HG03064 (cell line): ENCODE data around the gene PIK3CD.
"Not testable (repeated sequence)": the region's sequence is repeated elsewhere in the genome, so short reads cannot be mapped to it uniquely, and the experiment has no call there.

Experiments used
- ATAC-seq: cut with Tn5 transposase; IDR thresholded peaks from one replicate; pipeline ENCODE4 v1.9.1; 2021; ENCODE audit warnings: low read depth; ENCODE audit not compliant: unreplicated experiment

The PIK3CD gene

DNA sequence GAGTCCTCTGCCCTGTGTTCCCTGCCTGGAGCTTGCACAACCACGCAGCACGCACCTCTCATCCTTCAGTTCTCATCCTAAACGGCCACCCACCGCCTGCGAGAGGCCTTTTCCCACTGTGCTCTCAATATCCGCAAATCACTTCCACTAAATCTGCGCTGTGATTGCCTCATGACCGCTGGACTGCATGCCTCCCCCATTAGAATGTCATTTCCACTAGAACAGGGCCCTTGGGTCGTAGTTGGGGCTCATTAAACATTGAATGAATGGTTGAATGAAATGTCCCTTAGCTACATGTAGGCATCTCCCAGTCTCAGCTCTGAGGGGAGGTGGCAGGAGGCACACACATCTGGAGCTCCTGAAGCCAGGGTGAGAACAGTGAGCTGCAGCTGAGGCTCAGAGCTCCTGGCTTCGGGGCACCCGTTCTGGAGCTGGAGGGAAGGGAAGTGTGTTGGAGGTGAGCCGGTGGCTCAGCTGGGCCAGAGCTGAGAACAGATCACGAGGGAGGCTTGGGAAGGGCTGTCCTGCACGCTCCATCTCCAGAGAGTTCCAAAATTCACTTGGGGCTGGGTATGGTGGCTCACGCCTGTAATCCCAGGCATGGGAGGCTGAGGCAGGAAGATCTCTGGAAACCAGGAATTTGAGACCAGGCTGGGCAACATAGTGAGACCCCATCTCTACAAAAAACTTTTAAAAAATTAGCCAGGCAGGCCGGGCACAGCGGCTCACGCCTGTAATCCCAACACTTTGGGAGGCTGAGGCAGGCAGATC is 32.4 kb upstream of the PIK3CD start:
- ATAC-seq = no peak

DNA sequence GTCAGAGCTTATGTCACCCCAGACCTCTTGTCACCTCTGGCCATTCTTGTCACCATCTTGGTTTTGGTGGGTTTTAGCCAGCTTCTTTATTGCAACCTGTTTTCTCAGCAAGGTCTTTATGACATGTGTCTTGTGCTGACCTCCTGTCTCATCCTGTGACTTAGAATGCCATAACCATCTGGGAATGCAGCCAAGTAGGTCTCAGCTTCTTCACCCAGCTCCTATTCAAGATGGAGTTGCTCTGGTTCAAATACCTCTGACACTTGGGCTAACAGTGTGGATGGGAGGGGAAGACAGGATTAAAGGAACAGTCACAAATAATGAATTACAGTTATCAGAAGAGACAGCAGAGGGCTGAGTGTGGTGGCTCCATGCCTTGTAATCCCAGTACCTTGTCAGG is 30.5 kb upstream of the PIK3CD start:
- no peak for ATAC-seq

DNA sequence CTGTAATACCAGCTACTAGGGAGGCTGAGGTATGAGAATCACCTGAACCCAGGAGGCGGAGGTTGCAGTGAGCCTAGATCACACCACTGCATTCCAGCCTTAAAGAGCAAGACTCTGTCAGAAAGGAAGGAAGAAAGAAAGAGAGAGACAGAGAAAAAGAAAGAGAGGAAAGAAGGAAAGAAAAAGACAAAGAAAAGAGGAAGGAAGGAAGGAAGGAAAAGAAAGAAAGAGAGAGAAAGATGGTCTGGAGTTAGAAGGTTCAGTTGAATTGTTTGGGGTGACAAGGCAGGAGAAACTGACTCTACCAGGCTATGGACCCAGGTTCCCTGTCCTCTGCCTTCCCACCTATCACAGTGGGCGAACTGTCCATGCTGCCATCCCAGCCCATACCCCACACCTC is 27.4 kb upstream of the PIK3CD start:
- ATAC-seq = no peak

DNA sequence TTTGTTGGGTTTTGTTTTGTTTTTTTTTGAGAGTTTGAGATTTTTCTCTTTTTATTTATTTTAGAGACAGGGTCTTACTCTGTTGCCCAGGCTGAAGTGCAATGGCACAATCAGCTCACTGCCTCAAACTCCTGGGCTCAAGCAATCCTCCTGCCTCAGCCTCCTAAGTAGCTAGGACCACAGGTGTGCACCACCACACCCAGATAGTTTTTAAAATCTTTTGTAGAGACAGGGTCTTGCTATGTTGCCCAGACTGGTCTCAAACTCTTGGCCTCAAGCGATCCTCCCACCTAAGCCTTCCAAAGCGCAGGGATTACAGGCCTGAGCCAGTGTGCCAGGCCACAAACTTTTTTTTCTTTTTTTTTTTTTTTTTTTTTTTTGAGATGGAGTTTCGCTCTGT is 26.5 kb upstream of the PIK3CD start:
- not testable (repeated sequence) for ATAC-seq

DNA sequence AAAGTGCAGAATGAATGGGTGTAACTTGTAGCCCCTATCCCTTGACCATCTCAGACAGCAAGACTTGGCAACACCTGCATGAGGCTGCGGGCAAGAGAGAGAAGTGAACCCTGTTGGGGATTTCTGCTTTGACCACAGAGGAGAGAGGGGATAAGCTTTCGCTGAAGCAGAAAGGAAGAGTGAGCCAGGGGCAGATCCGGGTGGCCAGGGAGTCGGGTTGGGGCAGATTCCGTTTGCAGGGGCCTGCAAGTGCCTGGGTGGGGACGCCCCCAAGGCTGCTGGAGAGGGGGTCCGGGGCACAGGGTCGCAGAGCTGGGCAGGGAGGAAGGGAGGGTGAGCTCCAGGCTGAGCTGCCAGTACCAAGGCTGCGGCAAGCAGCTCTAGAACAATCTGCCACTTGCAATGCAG is 25.3 kb upstream of the PIK3CD start:
- ATAC-seq = no peak

DNA sequence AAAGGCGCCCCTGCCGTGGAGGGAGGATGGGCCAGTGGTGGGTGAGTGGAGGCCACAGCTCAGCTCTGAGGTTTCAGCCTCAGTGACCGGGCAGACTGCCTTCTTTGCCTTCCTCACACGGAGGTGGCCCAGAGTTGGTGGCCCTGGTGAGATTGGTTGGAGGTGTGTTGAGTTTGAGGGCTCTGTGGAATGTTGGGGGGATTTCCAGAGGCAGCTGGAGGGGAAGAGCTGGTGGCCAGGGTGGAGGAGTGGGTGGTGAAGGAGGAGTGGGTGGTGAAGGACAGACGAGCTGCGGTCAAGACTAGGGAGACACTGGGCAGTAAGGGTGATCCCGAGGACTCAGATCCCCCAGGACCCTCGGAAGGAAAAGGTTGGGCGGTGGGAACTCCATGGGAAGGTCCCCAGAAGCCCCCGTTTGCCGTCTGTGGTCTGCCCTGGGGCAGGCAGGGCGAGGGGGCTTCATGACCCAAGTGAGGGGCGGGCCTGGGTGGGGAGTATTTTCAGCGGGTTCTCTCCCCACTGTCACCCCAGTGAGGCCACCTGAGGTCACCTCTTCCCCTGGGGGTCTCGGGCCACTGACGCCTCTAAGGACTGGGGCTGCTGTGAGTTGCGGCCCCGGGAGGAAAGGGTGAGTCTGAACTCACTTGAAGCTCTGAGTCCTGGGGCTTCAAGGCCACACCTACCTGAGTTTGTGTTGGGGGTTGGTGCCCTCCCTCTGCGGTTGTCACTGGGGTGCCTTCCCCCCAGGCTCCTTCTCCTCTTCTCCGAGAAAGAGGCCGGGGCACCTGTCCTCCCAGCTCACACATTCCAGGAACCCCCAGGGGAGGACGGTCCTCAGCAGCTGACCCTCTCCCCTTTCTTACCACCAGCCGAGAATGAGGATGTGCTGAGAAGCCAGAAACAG is 22.7 kb upstream of the PIK3CD start:
- ATAC-seq = no peak

DNA sequence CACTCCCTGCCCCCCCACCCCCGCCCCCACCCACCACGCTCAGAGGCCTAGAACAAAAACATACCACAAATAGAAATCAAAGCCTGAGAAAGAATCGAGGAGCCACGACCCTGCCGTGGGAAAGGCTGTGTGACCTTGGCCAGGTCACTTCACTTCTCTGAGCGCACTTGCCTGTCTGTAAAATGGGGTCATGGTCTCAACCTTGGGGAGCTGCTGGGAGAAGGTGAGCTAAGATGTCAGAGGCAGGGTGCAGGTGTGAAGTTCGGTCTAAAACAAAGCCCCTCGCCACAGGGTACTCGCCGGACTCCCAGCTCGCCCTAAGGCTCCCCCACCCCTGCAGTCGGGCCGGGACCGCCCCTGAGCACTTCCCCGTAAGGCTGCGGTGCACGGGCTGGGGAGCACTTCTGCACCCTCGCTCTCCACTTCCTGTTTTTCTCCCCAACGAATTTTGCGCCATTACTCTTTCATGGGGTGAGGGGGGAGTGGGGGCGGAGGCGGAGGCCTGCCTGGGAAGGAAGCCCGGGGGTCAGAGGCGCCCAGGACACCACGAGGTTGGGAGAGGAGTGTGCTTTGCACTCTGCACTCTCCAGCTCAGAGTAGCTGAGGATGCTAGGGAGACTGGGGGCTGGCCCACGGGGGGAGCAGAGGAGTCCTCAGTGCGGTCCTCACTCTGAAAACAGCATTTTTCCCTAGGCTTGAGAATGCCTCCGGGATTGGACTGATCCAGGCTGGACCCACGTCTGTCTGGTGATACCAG is 21.9 kb upstream of the PIK3CD start:
- no peak for ATAC-seq

DNA sequence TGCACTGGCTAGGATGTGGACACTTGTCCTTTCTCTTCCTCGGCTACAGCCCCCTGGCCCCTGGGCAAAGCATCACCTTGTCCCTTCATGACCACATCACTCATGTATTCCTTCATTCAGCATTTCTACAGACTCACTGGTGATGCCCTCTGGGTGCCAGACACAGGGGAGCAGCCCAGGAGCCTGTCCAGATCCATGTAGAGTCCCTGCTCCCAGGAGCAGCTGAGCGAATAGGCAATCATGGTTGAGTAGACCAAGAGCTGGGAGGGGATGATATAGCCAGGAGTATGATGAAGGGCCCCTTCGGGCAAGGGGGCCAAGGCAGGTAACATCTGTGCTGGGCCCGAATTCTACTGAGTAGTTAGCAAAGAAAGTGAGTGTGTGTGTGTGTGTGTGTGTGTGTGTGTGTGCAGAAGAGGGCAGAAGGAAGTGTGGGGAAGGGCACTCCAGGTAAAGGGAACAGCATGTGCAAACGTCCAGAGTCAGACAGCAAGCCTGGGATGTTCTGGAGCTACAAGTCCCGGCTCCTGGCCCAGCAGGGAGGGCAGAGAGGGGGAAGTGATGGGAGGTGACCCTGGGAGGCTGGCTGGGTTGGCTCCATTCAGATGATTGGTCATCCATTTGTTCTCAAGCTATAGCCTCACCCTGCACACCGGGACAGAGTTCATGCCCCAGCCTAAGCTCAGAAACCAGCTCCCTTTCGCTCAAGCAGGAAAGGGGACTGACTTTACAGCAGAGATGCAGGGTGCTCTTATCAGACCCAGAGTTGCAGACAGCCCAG is 21.0 kb upstream of the PIK3CD start:
- no peak for ATAC-seq

DNA sequence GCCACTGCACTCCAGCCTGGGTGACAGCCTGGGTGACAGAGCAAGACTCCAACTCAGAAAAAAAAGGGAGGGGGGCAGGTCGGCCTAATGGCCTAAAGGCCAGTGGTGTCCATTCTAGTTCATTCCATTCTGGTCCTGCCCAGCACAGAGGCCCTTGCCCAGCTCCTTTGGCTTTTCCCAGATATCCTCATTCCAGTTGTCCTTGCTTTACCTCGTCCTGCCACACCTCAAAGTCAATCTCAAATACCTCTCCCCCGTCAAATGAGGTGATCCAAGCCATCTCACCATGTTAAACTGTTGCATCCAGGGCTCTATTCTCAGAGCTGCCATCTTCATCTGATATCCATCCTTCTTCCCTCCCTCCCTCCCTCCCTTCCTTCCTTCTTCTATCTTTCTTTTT is 19.9 kb upstream of the PIK3CD start:
- ATAC-seq = no peak

DNA sequence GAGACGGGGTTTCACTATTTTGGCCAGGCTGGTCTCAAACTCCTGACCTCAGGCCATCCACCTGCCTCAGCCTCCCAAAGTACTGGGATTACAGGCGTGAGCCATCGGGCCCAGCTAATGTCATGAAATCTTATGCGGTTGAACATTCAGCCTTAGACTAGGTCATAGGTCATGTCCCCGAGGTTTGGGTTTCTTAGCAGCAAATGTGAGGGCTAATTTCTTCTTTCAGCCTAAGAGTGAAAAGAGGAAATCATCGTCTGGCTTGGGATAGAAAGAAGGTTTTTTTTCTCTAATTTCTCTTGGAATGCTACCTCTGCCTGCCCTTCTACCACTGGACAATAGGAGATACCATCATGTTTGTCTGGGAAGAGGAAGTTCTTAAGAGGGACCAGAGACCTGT is 18.0 kb upstream of the PIK3CD start:
- no peak for ATAC-seq

DNA sequence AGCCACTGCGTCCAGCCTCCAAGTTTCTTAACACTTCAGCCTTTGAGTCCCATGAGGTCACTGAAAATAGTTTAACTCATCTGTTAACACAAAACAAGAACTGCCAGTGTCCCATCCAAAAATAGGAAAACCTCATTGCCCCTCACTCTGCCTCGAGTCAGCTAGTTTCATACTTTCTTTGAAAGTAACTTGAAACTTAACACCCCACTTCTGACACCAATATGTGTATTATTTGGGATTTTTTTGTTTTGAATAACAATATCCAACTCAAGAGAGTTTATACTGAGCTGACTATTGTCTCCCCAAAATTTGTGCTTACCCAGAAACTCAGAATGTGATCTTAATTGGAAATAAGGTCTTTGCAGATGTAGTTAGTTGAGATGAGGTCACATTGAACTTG is 16.9 kb upstream of the PIK3CD start:
- ATAC-seq = no peak

DNA sequence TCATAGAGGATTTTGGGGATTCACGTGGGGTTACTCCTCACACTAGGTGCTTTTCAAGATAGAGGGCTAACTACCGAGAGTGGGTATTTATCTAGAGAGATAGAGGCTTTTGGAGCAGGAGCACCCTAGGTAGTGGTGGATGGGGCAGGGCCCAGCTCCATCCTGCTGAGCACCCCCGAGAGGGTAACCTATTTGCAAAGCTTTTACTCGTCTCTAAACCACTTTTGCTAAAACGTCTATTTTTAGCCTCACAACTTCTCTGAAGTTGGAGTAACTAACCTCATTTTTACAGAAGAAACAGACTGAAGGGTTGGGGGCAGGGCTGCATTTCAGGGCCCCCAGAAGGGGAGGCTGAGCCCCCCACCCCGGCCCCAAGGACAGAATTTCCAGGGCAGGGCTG is 12.3 kb upstream of the PIK3CD start:
- no peak for ATAC-seq

DNA sequence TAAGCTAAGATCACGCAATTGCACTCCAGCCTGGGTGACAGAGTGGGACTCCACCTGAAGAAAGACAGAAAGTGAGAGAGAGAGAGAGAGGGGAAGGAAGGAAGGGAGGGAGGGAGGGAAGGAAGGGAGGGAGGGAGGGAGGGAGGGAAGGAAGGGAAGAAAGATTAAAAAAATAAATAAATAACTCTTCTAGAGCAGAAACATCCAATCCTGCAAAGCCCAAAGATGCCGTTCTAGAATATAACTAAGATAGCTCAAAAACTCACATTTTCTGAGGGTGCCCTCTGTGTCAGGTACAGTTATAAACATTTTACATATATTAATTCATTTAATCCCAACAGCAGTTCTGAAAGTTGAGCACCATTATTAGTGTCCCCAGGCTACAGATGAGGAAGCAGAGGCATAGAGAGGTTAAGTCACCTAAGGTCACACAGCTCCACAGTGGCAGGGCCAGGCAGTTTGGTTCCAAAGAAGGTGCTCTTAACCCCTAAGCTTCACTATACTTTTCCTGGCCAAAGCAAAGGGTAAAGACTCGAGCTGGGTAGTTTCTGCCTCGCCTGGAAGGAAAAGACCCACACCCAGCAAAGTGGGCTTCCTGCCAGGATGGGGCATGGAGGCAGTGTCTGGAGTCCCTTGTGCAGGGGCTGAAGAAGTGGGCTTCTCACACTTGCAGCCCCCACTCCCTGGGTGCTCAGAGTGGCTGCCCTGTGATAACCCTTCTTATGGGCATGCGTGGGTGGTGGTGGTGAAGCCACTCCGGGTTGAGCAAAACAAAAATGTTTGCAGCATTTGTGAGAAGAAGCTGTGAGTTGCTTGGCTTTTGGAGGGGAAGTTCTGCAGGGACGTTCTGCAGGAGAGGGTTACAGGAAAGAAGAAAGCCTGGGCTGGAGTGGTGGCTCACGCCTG is 7.9 kb upstream of the PIK3CD start:
- no peak for ATAC-seq

DNA sequence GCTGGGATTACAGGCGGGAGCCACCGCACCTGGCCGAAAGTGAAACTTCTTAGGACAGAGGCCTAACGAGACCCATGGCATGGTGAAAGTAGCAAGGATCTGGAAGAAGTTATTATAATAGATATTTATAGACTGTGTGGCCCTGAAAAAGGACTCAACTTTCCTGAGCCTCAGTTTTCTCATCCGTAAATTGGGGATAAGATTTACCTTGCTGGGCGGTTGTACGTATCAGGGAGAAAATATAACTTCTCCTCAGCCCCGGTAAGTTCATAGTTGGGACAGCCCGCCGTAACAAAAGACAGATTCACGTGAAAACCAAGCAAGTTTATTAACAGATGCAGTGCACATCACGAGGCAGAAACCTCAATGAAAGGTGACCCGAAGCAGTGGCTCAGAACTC is 5.5 kb upstream of the PIK3CD start:
- no peak for ATAC-seq

DNA sequence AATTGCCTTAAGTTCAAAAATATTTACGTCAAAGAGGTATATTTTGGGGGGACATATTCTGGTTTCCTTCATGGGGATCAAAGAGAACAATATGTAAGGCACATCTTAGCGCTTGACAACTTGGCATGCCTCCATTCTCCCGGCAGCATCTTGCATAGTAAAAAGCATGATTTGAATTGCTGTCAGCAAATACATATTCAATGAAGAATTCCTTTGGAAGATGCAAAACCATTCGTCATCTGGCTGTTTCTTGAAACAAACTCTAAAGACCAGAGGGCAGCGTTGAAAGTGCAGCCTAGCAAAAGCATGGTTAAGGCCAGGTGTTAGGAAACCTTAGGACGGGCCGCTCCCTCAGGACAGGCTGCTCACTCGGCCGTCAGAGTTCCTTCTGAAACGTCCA is 3.4 kb upstream of the PIK3CD start:
- ATAC-seq = no peak

DNA sequence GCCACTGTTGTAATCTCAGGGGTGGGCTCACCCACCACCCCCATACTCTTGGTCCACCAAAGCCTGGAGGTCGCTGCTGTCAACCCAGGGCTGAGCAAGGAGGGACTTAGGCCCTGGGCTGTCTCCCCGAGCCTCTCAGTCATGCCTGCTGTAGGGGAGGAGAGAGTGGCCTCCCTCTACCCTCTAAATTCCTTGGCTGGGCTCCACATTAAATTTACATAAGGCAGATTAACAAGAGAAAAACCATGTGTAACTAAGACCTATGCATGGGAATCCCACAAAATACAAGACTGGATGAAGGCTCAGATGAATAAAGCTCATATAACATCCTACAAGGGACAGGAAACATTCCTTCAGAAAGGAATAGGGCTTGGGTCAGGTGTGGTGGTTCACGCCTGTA is 1.8 kb upstream of the PIK3CD start:
- ATAC-seq = no peak

DNA sequence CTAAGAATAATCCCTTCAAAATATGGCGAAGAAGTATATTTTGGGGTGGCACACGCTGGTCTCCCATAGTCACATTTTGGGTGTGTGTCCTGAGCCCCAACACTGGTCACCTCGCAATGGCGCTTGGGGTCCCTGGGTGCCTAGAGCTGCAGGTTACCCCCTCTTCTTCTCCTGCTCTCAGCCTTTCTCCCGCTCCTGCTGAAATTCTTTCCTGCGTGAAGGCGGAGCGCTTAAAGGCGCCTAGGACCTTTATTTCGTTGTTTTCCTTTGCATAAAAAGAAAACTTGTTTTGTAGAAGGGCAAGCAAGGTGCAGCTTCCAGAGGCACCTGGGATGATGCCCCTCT is 339 bp upstream of the PIK3CD start:
- no peak for ATAC-seq

DNA sequence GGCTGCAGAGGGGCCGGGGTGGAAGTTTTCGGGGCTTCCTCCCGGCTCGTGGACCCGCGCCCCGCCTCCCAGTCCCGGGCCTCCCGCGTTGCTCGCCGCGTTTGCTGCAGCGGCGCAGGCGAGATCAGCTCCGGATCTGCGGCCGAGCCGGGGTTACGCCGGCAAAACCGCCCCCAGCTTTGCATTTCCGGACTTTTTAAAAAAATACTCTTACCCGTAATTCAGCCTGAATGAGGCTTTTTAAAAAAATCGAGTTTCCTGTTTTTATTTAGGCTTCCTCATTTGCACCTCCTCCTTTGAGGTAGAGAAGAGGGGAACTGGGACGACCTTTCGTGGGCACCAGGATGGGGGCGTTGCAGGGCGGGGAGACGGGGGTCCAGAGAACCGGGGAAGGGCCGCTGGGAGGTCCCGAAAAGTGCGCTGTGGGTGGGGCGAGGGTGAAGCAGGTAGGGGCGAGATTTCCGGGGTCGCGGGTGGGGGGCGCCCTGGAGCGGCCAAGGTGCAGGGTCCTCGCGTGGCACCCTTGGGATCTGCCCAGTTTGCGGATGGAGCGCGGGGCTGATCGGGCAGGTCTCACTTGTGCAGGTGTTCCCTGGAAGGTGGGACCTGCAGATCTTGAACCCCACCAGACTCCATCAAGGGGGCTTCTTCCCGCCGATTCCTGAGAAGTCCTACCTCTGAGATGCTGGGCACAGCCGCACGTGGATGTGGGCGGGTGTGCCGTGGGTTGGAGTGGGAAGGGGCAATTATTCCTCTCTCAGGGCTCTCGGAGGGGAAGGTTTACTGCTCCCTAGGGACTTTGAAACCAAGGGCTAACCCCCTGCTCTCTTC is 1.1 kb downstream of the PIK3CD start:
- ATAC-seq = no peak

DNA sequence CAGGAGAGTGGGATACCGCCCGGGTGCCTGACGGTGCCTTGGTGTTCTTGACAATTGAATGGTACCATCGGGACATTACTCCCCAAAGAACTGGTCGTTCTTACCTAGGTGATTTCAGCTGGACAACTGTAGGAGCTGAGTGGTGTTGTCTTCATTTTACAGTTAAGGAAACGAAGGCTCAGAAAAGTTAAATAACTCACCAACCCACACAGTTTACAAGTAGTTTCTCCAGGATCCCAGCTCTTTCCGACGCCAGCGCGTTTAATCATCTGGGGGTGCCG is 1.6 kb downstream of the PIK3CD start:
- ATAC-seq = no peak
